GM23338 (cell line): ENCODE measurements around the gene BRSK2.

Source experiments
- ETS1 ChIP-seq: IDR thresholded peaks from 2 replicates; pipeline ENCODE4 v1.6.1; 2016; ENCODE audit warnings: antibody characterized with exemption
- EZH2 ChIP-seq: fragments of 200-600 bp; sonication (generic); IDR thresholded peaks from one replicate; pipeline ENCODE4 v1.8.0; 2017; ENCODE audit warnings: antibody characterized with exemption, mild to moderate bottlenecking, low read depth; ENCODE audit not compliant: unreplicated experiment
- EZH2phosphoT487 ChIP-seq: fragments of 200-600 bp; sonication (generic); IDR thresholded peaks from one replicate; pipeline ENCODE4 v1.8.1; 2018; ENCODE audit warnings: antibody characterized with exemption; ENCODE audit not compliant: unreplicated experiment
- NANOG ChIP-seq: IDR thresholded peaks from 2 replicates; pipeline ENCODE4 v1.6.1; 2016; ENCODE audit warnings: antibody characterized with exemption, borderline replicate concordance
- POLR2AphosphoS5 ChIP-seq: IDR thresholded peaks from 2 replicates; pipeline ENCODE4 v1.6.1; 2016; ENCODE audit warnings: antibody characterized with exemption, low read depth
- TF ChIP-seq, protein P1 (sequence below), 2 experiments: fragments of 200-600 bp in 1 of 2; sonication (generic) in 1 of 2; conservative IDR thresholded peaks; 2 replicates each; pipeline versions ENCODE4 v1.5.1 to v1.6.1; 2016 to 2017; ENCODE audit warnings: antibody characterized with exemption in 2 of 2, low read depth in 2 of 2, mild to moderate bottlenecking in 2 of 2, moderate library complexity in 1 of 2
- TF ChIP-seq, protein P2 (sequence below): IDR thresholded peaks from one replicate; pipeline ENCODE4 v1.6.1; 2018; ENCODE audit warnings: antibody characterized with exemption; ENCODE audit not compliant: unreplicated experiment

DNA sequence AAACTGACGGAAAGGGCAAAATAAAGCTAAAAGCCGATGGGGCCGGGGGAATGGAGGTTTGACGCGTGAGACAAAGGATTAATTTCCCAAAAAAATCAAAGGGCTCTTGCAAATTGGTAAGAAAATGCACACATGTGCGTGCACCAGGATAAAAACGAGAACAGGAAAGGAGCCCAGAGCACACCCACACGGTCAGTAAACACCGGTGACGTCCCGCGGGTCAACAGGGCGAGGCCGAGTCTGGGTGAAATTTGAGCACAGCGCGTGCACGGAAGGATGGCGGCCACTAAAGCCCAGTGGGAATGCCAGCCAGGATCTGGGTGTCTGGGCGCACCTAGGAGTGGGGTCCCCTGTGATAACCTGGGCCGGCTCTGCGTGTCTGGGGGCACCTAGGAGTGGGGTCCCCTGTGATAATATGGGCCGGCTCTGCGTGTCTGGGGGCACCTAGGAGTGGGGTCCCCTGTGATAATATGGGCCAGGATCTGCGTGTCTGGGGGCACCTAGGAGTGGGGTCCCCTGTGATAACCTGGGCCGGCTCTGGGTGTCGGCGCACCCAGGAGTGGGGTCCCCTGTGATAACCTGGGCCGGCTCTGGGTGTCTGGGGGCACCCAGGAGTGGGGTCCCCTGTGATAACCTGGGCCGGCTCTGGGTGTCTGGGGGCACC, 44.4 kb downstream of the BRSK2 start:
- TF ChIP-seq, protein P1, sequence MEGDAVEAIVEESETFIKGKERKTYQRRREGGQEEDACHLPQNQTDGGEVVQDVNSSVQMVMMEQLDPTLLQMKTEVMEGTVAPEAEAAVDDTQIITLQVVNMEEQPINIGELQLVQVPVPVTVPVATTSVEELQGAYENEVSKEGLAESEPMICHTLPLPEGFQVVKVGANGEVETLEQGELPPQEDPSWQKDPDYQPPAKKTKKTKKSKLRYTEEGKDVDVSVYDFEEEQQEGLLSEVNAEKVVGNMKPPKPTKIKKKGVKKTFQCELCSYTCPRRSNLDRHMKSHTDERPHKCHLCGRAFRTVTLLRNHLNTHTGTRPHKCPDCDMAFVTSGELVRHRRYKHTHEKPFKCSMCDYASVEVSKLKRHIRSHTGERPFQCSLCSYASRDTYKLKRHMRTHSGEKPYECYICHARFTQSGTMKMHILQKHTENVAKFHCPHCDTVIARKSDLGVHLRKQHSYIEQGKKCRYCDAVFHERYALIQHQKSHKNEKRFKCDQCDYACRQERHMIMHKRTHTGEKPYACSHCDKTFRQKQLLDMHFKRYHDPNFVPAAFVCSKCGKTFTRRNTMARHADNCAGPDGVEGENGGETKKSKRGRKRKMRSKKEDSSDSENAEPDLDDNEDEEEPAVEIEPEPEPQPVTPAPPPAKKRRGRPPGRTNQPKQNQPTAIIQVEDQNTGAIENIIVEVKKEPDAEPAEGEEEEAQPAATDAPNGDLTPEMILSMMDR (conservative IDR thresholded peaks at IDR 0.05; ENCODE audit: low read depth in 2 of 2), result no peak
- TF ChIP-seq EZH2 (no peak), EZH2phosphoT487 (no peak), NANOG (no peak), POLR2AphosphoS5 (no peak), ETS1 (no peak)
- TF ChIP-seq, protein P2, sequence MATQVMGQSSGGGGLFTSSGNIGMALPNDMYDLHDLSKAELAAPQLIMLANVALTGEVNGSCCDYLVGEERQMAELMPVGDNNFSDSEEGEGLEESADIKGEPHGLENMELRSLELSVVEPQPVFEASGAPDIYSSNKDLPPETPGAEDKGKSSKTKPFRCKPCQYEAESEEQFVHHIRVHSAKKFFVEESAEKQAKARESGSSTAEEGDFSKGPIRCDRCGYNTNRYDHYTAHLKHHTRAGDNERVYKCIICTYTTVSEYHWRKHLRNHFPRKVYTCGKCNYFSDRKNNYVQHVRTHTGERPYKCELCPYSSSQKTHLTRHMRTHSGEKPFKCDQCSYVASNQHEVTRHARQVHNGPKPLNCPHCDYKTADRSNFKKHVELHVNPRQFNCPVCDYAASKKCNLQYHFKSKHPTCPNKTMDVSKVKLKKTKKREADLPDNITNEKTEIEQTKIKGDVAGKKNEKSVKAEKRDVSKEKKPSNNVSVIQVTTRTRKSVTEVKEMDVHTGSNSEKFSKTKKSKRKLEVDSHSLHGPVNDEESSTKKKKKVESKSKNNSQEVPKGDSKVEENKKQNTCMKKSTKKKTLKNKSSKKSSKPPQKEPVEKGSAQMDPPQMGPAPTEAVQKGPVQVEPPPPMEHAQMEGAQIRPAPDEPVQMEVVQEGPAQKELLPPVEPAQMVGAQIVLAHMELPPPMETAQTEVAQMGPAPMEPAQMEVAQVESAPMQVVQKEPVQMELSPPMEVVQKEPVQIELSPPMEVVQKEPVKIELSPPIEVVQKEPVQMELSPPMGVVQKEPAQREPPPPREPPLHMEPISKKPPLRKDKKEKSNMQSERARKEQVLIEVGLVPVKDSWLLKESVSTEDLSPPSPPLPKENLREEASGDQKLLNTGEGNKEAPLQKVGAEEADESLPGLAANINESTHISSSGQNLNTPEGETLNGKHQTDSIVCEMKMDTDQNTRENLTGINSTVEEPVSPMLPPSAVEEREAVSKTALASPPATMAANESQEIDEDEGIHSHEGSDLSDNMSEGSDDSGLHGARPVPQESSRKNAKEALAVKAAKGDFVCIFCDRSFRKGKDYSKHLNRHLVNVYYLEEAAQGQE, result no peak
